Mesothelial cell of epicardium (in vitro differentiated cells): Measurements from ENCODE around the gene CCNK. TPM values are rescaled to one million over a fixed set of nuclear protein-coding genes. Genes with fewer than 3 reads are reported as not detected.

Experiments used
- DNase-seq, 2 experiments: peaks; one replicate each; pipeline ENCODE4 v3.0.0; 2021; ENCODE audit warnings: low spot score in 2 of 2; ENCODE audit not compliant: unreplicated experiment in 2 of 2
- H3K27ac Mint-ChIP-seq: 2 replicates; pipeline ENCODE4 v1.8.0; 2021; ENCODE audit warnings: mixed read lengths
- H3K27me3 Mint-ChIP-seq: 2 replicates; pipeline ENCODE4 v1.8.0; 2021; ENCODE audit warnings: low read depth, mixed read lengths
- H3K36me3 Mint-ChIP-seq: 2 replicates; pipeline ENCODE4 v1.8.0; 2021; ENCODE audit warnings: mixed read lengths
- H3K4me1 Mint-ChIP-seq: 2 replicates; pipeline ENCODE4 v1.8.0; 2021; ENCODE audit warnings: mixed read lengths
- H3K4me3 Mint-ChIP-seq: 2 replicates; pipeline ENCODE4 v1.8.0; 2021; ENCODE audit warnings: mild to moderate bottlenecking, moderate library complexity, mixed read lengths
- H3K9me3 Mint-ChIP-seq: 2 replicates; pipeline ENCODE4 v1.8.0; 2021; ENCODE audit warnings: mixed read lengths
- total RNA-seq: library from RNA; stranded (reverse); gene quantifications from 3 replicates; pipeline ENCODE4 v1.2.1, GENCODE V29; 2021
- TF ChIP-seq, protein P1 (sequence below): fragments of 200-600 bp; sonication (generic); IDR thresholded peaks from one replicate; pipeline ENCODE4 v1.5.0; 2021; ENCODE audit warnings: antibody characterized with exemption; ENCODE audit not compliant: unreplicated experiment

The CCNK gene
- total RNA-seq, 1 donor from 2014 or later, result 65.1 TPM

GRCh38 chr14:99551034-99551922 is 70.1 kb downstream of the CCNK start:
- no peaks in the 10 kb centered on the region for H3K9me3 Mint-ChIP-seq

GRCh38 chr14:99552021-99552553 is 70.9 kb downstream of the CCNK start:
- TF ChIP-seq, protein P1, sequence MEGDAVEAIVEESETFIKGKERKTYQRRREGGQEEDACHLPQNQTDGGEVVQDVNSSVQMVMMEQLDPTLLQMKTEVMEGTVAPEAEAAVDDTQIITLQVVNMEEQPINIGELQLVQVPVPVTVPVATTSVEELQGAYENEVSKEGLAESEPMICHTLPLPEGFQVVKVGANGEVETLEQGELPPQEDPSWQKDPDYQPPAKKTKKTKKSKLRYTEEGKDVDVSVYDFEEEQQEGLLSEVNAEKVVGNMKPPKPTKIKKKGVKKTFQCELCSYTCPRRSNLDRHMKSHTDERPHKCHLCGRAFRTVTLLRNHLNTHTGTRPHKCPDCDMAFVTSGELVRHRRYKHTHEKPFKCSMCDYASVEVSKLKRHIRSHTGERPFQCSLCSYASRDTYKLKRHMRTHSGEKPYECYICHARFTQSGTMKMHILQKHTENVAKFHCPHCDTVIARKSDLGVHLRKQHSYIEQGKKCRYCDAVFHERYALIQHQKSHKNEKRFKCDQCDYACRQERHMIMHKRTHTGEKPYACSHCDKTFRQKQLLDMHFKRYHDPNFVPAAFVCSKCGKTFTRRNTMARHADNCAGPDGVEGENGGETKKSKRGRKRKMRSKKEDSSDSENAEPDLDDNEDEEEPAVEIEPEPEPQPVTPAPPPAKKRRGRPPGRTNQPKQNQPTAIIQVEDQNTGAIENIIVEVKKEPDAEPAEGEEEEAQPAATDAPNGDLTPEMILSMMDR, result no peak
- no peaks in the 10 kb centered on the region for H3K9me3 Mint-ChIP-seq
- H3K4me3 Mint-ChIP-seq, result no peak overlapping the region
- no peak for DNase-seq
- no peaks in the 10 kb centered on the region for H3K27me3 Mint-ChIP-seq
- H3K27ac Mint-ChIP-seq, result no peak overlapping the region
- H3K36me3 Mint-ChIP-seq, result peaks cover 2% of the 10 kb centered on the region
- H3K4me1 Mint-ChIP-seq, result peaks cover 42% of the 10 kb centered on the region

More at GRCh38 chr14:99551034-99551922, 70.1 kb downstream of the CCNK start:
- Mint-ChIP-seq H3K4me3 (no peak overlapping the region), H3K27ac (no peak overlapping the region), H3K36me3 (no peaks in the 10 kb centered on the region), H3K27me3 (no peaks in the 10 kb centered on the region), H3K4me1 (peaks cover 45% of the 10 kb centered on the region)
- no peak for DNase-seq
- TF ChIP-seq, protein P1, result no peak

- DNase-seq, result no peak
- TF ChIP-seq, protein P1, result no peak
- Mint-ChIP-seq H3K4me1 (peaks cover 42% of the 10 kb centered on the region), H3K9me3 (no peaks in the 10 kb centered on the region), H3K36me3 (peaks cover 2% of the 10 kb centered on the region), H3K4me3 (no peak overlapping the region), H3K27ac (no peak overlapping the region), H3K27me3 (no peaks in the 10 kb centered on the region)
These were observed 71.5 kb downstream of the CCNK start for GRCh38 chr14:99552572-99553216.

- H3K9me3 Mint-ChIP-seq, result no peaks in the 10 kb centered on the region
- H3K36me3 Mint-ChIP-seq, result peaks cover 4% of the 10 kb centered on the region
- peaks cover 29% of the 10 kb centered on the region for H3K4me1 Mint-ChIP-seq
- DNase-seq, result no peak
- no peak overlapping the region for H3K4me3 Mint-ChIP-seq
- H3K27ac Mint-ChIP-seq, result peak overlapping the region; percentile 17
- no peaks in the 10 kb centered on the region for H3K27me3 Mint-ChIP-seq
- TF ChIP-seq, protein P1, result no peak
These were observed 73.0 kb downstream of the CCNK start for GRCh38 chr14:99554184-99554583.

GRCh38 chr14:99554757-99555531 is 73.7 kb downstream of the CCNK start:
- DNase-seq, result no peak
- Mint-ChIP-seq H3K27me3 (no peaks in the 10 kb centered on the region), H3K9me3 (no peaks in the 10 kb centered on the region), H3K27ac (peak overlapping the region; percentile 32), H3K4me3 (no peak overlapping the region), H3K36me3 (peaks cover 4% of the 10 kb centered on the region), H3K4me1 (peaks cover 29% of the 10 kb centered on the region)
- TF ChIP-seq, protein P1, result no peak
